ENCODE data around the gene GRID2.

Gene GRID2

GRCh38 chr4:93373893-93374860 is 1070.4 kb downstream of the GRID2 start:
- DNase-seq (ENCODE audit: low read depth in 4 of 4, low spot score in 1 of 4): no peak

- DNase-seq (ENCODE audit: low read depth in 4 of 4, low spot score in 1 of 4): no peak
Observed at GRCh38 chr4:93384241-93384640, 1080.5 kb downstream of the GRID2 start.

- no peak for DNase-seq (ENCODE audit: low read depth in 4 of 4, low spot score in 1 of 4)
Observed at GRCh38 chr4:93384887-93385286, 1081.1 kb downstream of the GRID2 start.

GRCh38 chr4:93394545-93395081 is 1090.8 kb downstream of the GRID2 start:
- DNase-seq (ENCODE audit: low read depth in 4 of 4, low spot score in 1 of 4): no peak

- DNase-seq (ENCODE audit: low read depth in 4 of 4, low spot score in 1 of 4): no peak
Observed at GRCh38 chr4:93396272-93396671, 1092.5 kb downstream of the GRID2 start.

- DNase-seq (ENCODE audit: low read depth in 4 of 4, low spot score in 1 of 4): no peak
Observed at GRCh38 chr4:93403571-93403970, 1099.8 kb downstream of the GRID2 start.

- DNase-seq (ENCODE audit: low read depth in 4 of 4, low spot score in 1 of 4): no peak
Observed at GRCh38 chr4:93407493-93408275, 1103.9 kb downstream of the GRID2 start.

- DNase-seq (ENCODE audit: low read depth in 4 of 4, low spot score in 1 of 4): no peak
Observed at GRCh38 chr4:93409035-93409434, 1105.3 kb downstream of the GRID2 start.

- DNase-seq (ENCODE audit: low read depth in 4 of 4, low spot score in 1 of 4): no peak
Observed at GRCh38 chr4:93414041-93414550, 1110.3 kb downstream of the GRID2 start.

- DNase-seq (ENCODE audit: low read depth in 4 of 4, low spot score in 1 of 4): no peak
Observed at GRCh38 chr4:93416344-93417128, 1112.8 kb downstream of the GRID2 start.

GRCh38 chr4:93431371-93431770 is 1127.6 kb downstream of the GRID2 start:
- DNase-seq (ENCODE audit: low read depth in 4 of 4, low spot score in 1 of 4): no peak

- no peak for DNase-seq (ENCODE audit: low read depth in 4 of 4, low spot score in 1 of 4)
Observed at GRCh38 chr4:93433840-93434239, 1130.1 kb downstream of the GRID2 start.

- no peak for DNase-seq (ENCODE audit: low read depth in 4 of 4, low spot score in 1 of 4)
Observed at GRCh38 chr4:93436000-93436626, 1132.3 kb downstream of the GRID2 start.

- no peak for DNase-seq (ENCODE audit: low read depth in 4 of 4, low spot score in 1 of 4)
Observed at GRCh38 chr4:93437991-93438390, 1134.2 kb downstream of the GRID2 start.

GRCh38 chr4:93444860-93445259 is 1141.1 kb downstream of the GRID2 start:
- no peak for DNase-seq (ENCODE audit: low read depth in 4 of 4, low spot score in 1 of 4)

GRCh38 chr4:93446038-93446437 is 1142.3 kb downstream of the GRID2 start:
- no peak for DNase-seq (ENCODE audit: low read depth in 4 of 4, low spot score in 1 of 4)

GRCh38 chr4:93448691-93449293 is 1145.0 kb downstream of the GRID2 start:
- no peak for DNase-seq (ENCODE audit: low read depth in 4 of 4, low spot score in 1 of 4)

GRCh38 chr4:93451954-93452353 is 1148.2 kb downstream of the GRID2 start:
- DNase-seq (ENCODE audit: low read depth in 4 of 4, low spot score in 1 of 4): no peak

- no peak for DNase-seq (ENCODE audit: low read depth in 4 of 4, low spot score in 1 of 4)
Observed at GRCh38 chr4:93461541-93461940, 1157.8 kb downstream of the GRID2 start.

- no peak for DNase-seq (ENCODE audit: low read depth in 4 of 4, low spot score in 1 of 4)
Observed at GRCh38 chr4:93466446-93466845, 1162.7 kb downstream of the GRID2 start.

Data from stimulated activated CD4-positive, alpha-beta T cell treated with anti-CD3 and anti-CD28 coated beads, Interleukin-1b, Interleukin-23, amount 100 ng/mL, for 24 hours (primary cell).